A673 (cell line): ENCODE data around the gene PCBP3. TPM values are rescaled to one million over a fixed set of nuclear protein-coding genes. Genes with fewer than 3 reads are reported as not detected.
A peak's percentile ranks its signal among the peaks of the same experiment; 100 is the strongest.

Experiments used
- BruUV-seq: library from RNA; stranded (reverse); fragments of 400-500 nt; replicated peaks from 2 replicates; lab custom pipeline; 2021; lab: Mats Ljungman, UMichigan
- CTCF ChIA-PET: fragments of 300-600 bp; sonication (Branson Sonifier 250); formaldehyde crosslinking; loops from one replicate; lab custom pipeline; 2022; ENCODE audit warnings: antibody characterized with exemption; lab: Charles Lee
- POLR2A ChIA-PET: fragments of 300-600 bp; sonication (Branson Sonifier 250); formaldehyde crosslinking; loops from one replicate; lab custom pipeline; 2022; ENCODE audit warnings: antibody characterized with exemption; ENCODE audit not compliant: low non-redundant PET; lab: Charles Lee
- DNase-seq: peaks from one replicate; pipeline ENCODE4 v3.0.0-alpha.2; 2015; ENCODE audit warnings: low spot score
- H3K27ac ChIP-seq: fragments of 200-600 bp; sonication (generic); 2 replicates; pipeline ENCODE4 v1.5.1; 2016; ENCODE audit warnings: mixed run types, low read depth, mild to moderate bottlenecking, mixed read lengths, antibody characterized with exemption, low read length; ENCODE audit not compliant: poor library complexity, severe bottlenecking
- H3K27me3 ChIP-seq: fragments of 200-600 bp; sonication (generic); replicated peaks from 2 replicates; pipeline ENCODE4 v1.6.1; 2017; ENCODE audit warnings: mixed run types, low read depth, mild to moderate bottlenecking, mixed read lengths, antibody characterized with exemption, low read length; ENCODE audit not compliant: insufficient read depth, poor library complexity
- H3K36me3 ChIP-seq: fragments of 200-600 bp; sonication (generic); 2 replicates; pipeline ENCODE4 v1.6.1; 2016; ENCODE audit warnings: mixed run types, mild to moderate bottlenecking, mixed read lengths, antibody characterized with exemption, low read length; ENCODE audit not compliant: insufficient read depth, poor library complexity, severe bottlenecking
- H3K4me1 ChIP-seq: fragments of 200-600 bp; sonication (generic); 2 replicates; pipeline ENCODE4 v1.6.1; 2017; ENCODE audit warnings: mixed run types, mild to moderate bottlenecking, mixed read lengths, antibody characterized with exemption, low read length; ENCODE audit not compliant: insufficient read depth, poor library complexity, severe bottlenecking
- H3K4me3 ChIP-seq: fragments of 200-600 bp; sonication (generic); 2 replicates; pipeline ENCODE4 v1.5.1; 2016; ENCODE audit warnings: low read depth, mixed run types, mild to moderate bottlenecking, mixed read lengths, low read length; ENCODE audit not compliant: poor library complexity, severe bottlenecking
- H3K9me3 ChIP-seq: fragments of 200-600 bp; sonication (generic); 2 replicates; pipeline ENCODE4 v1.6.1; 2016; ENCODE audit warnings: mixed run types, low read depth, mild to moderate bottlenecking, mixed read lengths, antibody characterized with exemption, low read length; ENCODE audit not compliant: poor library complexity, severe bottlenecking
- EZH2 ChIP-seq: fragments of 200-600 bp; sonication (generic); IDR thresholded peaks from 2 replicates; pipeline ENCODE4 v1.6.1; 2017; ENCODE audit warnings: borderline replicate concordance, low read depth, mild to moderate bottlenecking, mixed read lengths, antibody characterized with exemption, low read length; ENCODE audit not compliant: poor library complexity, severe bottlenecking
- intact Hi-C: fragments of 100-400 bp; cut with micrococcal nuclease; formaldehyde crosslinking; loops from one replicate; pipeline ENCODE4 v1.10.0; 2022; ENCODE audit not compliant: unreplicated experiment
- total RNA-seq: library from RNA; stranded (reverse); gene quantifications from 2 replicates; pipeline ENCODE4 v1.2.3, GENCODE V29; 2021
- TF ChIP-seq, protein P1 (sequence below): fragments of 300-800, 200-600 bp; sonication (generic); conservative IDR thresholded peaks from 2 replicates; pipeline ENCODE4 v1.5.1; 2017; ENCODE audit warnings: low read depth, mild to moderate bottlenecking, antibody characterized with exemption, low read length, moderate library complexity, mixed read lengths

The PCBP3 gene
- total RNA-seq, 1 experiment from 2014 or later, result 25.6 TPM

DNA sequence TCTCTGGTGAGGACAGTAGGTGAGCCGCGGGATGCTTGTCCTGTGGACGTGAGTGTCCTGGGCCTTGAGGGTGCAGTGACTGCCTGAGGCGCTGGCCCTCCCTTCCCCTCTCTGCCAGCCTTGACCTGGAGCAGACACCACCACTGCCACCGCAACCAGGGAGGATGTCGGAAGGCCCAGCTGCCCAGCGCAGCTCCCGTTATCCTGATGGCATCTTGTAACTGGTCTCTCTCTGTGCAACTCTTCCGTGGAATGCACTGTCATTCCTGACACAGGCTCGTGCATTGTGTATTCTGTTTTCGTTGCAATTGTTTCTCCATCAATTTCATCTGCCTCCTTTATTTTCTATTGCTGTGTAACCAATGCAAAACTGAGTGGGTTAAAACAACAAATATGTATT, 118.2 kb downstream of the PCBP3 start:
- H3K36me3 ChIP-seq, result no peaks in the 10 kb centered on the region
- DNase-seq, result no peak
- H3K27me3 ChIP-seq, result no peaks in the 10 kb centered on the region
- intact Hi-C loops, result no loop called here
- no peak overlapping the region for H3K27ac ChIP-seq
- ChIA-PET CTCF (no interaction called here), POLR2A (no interaction called here)
- H3K4me1 ChIP-seq, result peaks cover 21% of the 10 kb centered on the region
- H3K9me3 ChIP-seq, result no peaks in the 10 kb centered on the region
- BruUV-seq, result no TSS peak
- H3K4me3 ChIP-seq, result no peak overlapping the region
- TF ChIP-seq, protein P1, sequence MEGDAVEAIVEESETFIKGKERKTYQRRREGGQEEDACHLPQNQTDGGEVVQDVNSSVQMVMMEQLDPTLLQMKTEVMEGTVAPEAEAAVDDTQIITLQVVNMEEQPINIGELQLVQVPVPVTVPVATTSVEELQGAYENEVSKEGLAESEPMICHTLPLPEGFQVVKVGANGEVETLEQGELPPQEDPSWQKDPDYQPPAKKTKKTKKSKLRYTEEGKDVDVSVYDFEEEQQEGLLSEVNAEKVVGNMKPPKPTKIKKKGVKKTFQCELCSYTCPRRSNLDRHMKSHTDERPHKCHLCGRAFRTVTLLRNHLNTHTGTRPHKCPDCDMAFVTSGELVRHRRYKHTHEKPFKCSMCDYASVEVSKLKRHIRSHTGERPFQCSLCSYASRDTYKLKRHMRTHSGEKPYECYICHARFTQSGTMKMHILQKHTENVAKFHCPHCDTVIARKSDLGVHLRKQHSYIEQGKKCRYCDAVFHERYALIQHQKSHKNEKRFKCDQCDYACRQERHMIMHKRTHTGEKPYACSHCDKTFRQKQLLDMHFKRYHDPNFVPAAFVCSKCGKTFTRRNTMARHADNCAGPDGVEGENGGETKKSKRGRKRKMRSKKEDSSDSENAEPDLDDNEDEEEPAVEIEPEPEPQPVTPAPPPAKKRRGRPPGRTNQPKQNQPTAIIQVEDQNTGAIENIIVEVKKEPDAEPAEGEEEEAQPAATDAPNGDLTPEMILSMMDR, result no peak
- TF ChIP-seq EZH2, result no peak

GRCh38 chr21:45763074-45763473, 119.5 kb downstream of the PCBP3 start:
- H3K4me1 ChIP-seq, result peaks cover 21% of the 10 kb centered on the region
- TF ChIP-seq, protein P1, result no peak
- TF ChIP-seq EZH2, result no peak
- ChIA-PET POLR2A (no interaction called here), CTCF (no interaction called here)
- H3K27ac ChIP-seq, result peak overlapping the region; percentile 15
- H3K36me3 ChIP-seq, result no peaks in the 10 kb centered on the region
- peak overlapping the region; percentile 30 for H3K4me3 ChIP-seq
- peak; percentile 77 for DNase-seq
- H3K27me3 ChIP-seq, result no peaks in the 10 kb centered on the region
- no TSS peak for BruUV-seq
- intact Hi-C loops, result no loop called here
- no peaks in the 10 kb centered on the region for H3K9me3 ChIP-seq

DNA sequence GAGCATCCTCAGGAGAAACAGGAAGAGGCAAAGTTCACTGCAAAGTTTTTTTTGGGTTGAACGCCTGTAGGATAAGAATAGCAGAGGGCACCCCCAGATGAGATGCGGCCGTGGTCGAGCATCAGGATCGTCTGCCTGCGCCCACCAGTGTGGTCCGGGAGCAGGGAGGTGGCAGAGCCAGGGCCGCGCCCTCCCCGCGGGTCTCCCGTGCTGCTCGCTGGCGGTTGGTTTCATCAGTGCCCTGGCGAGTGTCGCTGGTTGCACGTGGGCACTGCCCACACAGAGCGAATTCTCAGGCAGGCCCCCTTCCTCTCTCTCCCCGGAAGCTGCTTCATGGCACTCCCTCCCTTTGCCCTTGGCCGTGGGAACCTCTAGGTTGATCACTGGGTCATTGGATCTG, 120.0 kb downstream of the PCBP3 start:
- Histone ChIP-seq H3K4me3 (peak overlapping the region; percentile 30), H3K27ac (peak overlapping the region; percentile 15), H3K27me3 (no peaks in the 10 kb centered on the region), H3K9me3 (no peaks in the 10 kb centered on the region), H3K36me3 (no peaks in the 10 kb centered on the region), H3K4me1 (peaks cover 24% of the 10 kb centered on the region)
- TF ChIP-seq, protein P1, result no peak
- TF ChIP-seq EZH2, result no peak
- POLR2A ChIA-PET, result no interaction called here
- CTCF ChIA-PET, result no interaction called here
- BruUV-seq, result TSS peak; percentile 43
- DNase-seq, result peak; percentile 36
- intact Hi-C loops, result no loop called here
